Prostate gland (tissue), 2 donors: ENCODE data around the gene CMPK2. TPM values are rescaled to one million over a fixed set of nuclear protein-coding genes. Genes with fewer than 3 reads are reported as not detected.

Experiments
- DNase-seq: peaks from one replicate; pipeline ENCODE4 v3.0.0-alpha.2; 2019; ENCODE audit warnings: low spot score
- H3K27ac ChIP-seq, 2 donors: fragments of 200-600 bp; sonication (generic); 2 replicates each; pipeline ENCODE4 v1.5.1; 2017 to 2019
- H3K27me3 ChIP-seq: fragments of 200-600 bp; sonication (generic); replicated peaks from 2 replicates; pipeline ENCODE4 v1.5.1; 2019; ENCODE audit not compliant: insufficient read depth
- H3K36me3 ChIP-seq, 2 donors: fragments of 200-600 bp; sonication (generic); 1 replicate in 1 of 2; 2 replicates in 1 of 2; pipeline versions ENCODE4 v1.5.1 to v1.8.1; 2017 to 2019
- H3K4me1 ChIP-seq: fragments of 200-600 bp; sonication (generic); replicated peaks from 2 replicates; pipeline ENCODE4 v1.5.1; 2019
- H3K4me3 ChIP-seq, 2 donors: fragments of 200-600 bp; sonication (generic); 2 replicates each; pipeline ENCODE4 v1.5.1; 2017 to 2019
- H3K9me3 ChIP-seq: fragments of 200-600 bp; sonication (generic); 2 replicates; pipeline ENCODE4 v1.5.1; 2017
- POLR2A ChIP-seq: fragments of 450-650 bp; IDR thresholded peaks from one replicate; pipeline ENCODE4 v1.6.1; 2016; ENCODE audit warnings: antibody characterized with exemption, mild to moderate bottlenecking
- POLR2AphosphoS5 ChIP-seq: sonication (generic); formaldehyde crosslinking; IDR thresholded peaks from one replicate; pipeline ENCODE4 v1.6.1; 2017; ENCODE audit warnings: antibody characterized with exemption
- WGBS: methylation state at CpG from one replicate; pipeline ENCODE4 v1.1.5; 2018; 5-methylcytosine and 5-hydroxymethylcytosine counted together
- intact Hi-C: fragments of 100-400 bp; cut with DNase I; formaldehyde crosslinking; loops from one replicate; pipeline ENCODE4 v1.14.2; 2022
- total RNA-seq, 2 donors: library from RNA; depleted of rRNA; stranded (reverse); fragments of >200 nt; gene quantifications; one replicate each; pipeline ENCODE4 v1.1.0, GENCODE V29; 2016
- TF ChIP-seq, protein P1 (sequence below), 4 experiments: fragments of 200-600 bp in 2 of 4; fragments of 450-650 bp in 2 of 4; sonication (generic) in 2 of 4; IDR thresholded peaks; 1 replicate in 3 of 4; 2 replicates in 1 of 4; pipeline ENCODE4 v1.5.1; 2016 to 2019; ENCODE audit warnings: antibody characterized with exemption in 4 of 4, mild to moderate bottlenecking in 2 of 4, moderate library complexity in 2 of 4

The CMPK2 gene
- total RNA-seq, 2 donors from 2014 or later: 13.4 to 13.7 TPM

DNA sequence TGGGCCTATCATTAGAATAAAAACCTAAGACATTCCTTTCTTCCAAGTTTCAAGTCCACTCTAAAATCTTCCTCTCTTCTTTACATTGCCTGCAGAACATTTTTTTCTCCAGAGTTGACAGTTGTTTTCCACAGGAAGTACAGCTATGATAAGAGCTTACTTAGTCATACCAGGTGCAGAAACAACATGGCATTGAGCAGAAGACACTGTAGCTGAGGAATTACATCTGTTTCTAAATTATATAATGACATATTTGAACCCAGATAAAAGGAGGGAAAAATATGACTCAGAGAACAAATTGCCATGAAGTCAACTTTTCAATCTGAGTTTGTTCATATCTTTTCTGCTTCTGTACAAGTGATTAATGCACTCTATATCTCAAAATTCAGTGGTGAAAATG is 30.2 kb downstream of the CMPK2 start:
- no peak for DNase-seq
- Histone ChIP-seq H3K27me3 (no peaks in the 10 kb centered on the region), H3K4me3 (no peak overlapping the region), H3K9me3 (no peaks in the 10 kb centered on the region), H3K27ac (no peak overlapping the region), H3K4me1 (no peaks in the 10 kb centered on the region), H3K36me3 (no peaks in the 10 kb centered on the region)
- TF ChIP-seq POLR2A (no peak), POLR2AphosphoS5 (no peak)
- TF ChIP-seq, protein P1, sequence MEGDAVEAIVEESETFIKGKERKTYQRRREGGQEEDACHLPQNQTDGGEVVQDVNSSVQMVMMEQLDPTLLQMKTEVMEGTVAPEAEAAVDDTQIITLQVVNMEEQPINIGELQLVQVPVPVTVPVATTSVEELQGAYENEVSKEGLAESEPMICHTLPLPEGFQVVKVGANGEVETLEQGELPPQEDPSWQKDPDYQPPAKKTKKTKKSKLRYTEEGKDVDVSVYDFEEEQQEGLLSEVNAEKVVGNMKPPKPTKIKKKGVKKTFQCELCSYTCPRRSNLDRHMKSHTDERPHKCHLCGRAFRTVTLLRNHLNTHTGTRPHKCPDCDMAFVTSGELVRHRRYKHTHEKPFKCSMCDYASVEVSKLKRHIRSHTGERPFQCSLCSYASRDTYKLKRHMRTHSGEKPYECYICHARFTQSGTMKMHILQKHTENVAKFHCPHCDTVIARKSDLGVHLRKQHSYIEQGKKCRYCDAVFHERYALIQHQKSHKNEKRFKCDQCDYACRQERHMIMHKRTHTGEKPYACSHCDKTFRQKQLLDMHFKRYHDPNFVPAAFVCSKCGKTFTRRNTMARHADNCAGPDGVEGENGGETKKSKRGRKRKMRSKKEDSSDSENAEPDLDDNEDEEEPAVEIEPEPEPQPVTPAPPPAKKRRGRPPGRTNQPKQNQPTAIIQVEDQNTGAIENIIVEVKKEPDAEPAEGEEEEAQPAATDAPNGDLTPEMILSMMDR (IDR thresholded peaks at IDR 0.05): no peak
- intact Hi-C loops: no loop called here

DNA sequence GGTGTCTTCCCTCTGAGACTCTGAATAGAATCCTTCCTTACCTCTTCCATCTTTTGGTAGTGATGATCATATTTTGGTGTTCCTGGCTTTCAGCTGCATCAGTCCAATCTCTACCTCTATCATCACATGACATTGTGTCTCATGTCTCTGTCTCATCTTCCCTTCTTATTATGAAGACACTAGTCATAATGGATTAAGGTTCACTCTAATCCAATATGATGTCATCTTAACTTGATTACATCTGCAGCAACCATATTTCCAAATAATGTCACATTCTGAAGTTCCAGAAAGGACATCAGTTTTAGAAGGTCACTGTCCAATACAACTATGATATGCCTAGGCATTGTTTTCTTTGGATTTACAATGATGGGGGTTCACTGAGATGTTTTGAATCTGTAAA is 31.5 kb downstream of the CMPK2 start:
- no peaks in the 10 kb centered on the region for H3K4me1 ChIP-seq
- no peaks in the 10 kb centered on the region for H3K27me3 ChIP-seq
- H3K27ac ChIP-seq: no peak overlapping the region
- intact Hi-C loops: no loop called here
- no peaks in the 10 kb centered on the region for H3K36me3 ChIP-seq
- H3K9me3 ChIP-seq: no peaks in the 10 kb centered on the region
- no peak for TF ChIP-seq POLR2AphosphoS5
- H3K4me3 ChIP-seq: no peak overlapping the region
- DNase-seq: no peak

DNA sequence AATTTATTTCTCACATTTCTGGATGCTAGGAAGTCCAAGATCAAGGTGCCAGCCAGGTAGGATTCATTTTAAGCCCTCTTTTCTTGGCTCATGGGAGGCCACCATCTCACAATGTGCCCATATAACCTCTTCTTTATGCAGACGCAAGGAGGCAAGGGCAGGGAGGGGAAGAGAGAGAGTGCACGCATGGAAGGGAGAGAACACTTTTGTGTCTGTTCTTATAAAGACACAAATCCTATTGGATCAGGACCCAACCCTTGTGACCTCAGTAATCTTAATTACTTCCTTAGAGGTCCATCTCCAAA is 32.5 kb downstream of the CMPK2 start:
- no peaks in the 10 kb centered on the region for H3K4me1 ChIP-seq
- H3K27ac ChIP-seq: no peak overlapping the region
- TF ChIP-seq POLR2AphosphoS5 (no peak), POLR2A (no peak)
- TF ChIP-seq, protein P1 (IDR thresholded peaks at IDR 0.05): no peak
- intact Hi-C loops: no loop called here
- H3K36me3 ChIP-seq: no peaks in the 10 kb centered on the region
- no peaks in the 10 kb centered on the region for H3K9me3 ChIP-seq
- WGBS: 84% methylated on average over 2 of the region's 2 CpGs
- no peak for DNase-seq
- H3K4me3 ChIP-seq: no peak overlapping the region
- H3K27me3 ChIP-seq: no peaks in the 10 kb centered on the region

DNA sequence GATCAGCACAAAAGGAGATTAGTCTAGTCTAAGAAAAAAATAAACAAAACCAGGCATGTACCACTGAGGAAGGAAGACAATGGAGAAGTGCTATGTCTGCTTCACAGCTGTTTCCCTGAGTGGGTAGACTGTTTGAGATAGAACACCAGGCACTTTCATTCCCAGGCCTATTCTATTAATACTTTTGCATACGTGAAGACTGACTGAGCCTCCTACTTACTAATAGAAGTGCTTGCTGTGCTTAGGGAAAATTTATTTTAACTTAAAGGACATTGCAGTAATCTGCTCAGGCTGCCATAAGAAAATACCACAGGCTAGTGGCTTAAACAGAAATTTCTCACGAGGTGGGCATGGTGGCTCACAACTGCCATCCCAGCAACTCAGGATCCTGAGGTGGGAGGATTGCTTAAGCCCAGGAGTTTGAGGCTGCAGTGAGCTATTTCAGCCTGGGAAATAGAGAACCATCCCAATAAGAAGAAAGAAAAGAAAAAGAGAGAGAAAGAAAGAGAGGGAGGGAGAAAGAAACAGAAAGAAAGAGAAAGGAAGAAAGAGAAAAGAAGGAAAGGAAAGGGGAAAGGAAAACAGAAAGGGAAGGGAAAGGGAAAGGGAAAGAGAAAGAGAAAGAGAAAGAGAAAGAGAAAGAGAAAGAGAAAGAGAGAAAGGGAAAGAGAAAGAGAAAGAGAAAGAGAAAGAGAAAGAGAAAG is 33.0 kb downstream of the CMPK2 start:
- Histone ChIP-seq H3K4me1 (no peaks in the 10 kb centered on the region), H3K4me3 (no peak overlapping the region), H3K9me3 (no peaks in the 10 kb centered on the region), H3K36me3 (no peaks in the 10 kb centered on the region), H3K27me3 (no peaks in the 10 kb centered on the region), H3K27ac (no peak overlapping the region)
- no peak for DNase-seq
- TF ChIP-seq POLR2A: no peak
- TF ChIP-seq, protein P1 (IDR thresholded peaks at IDR 0.05): no peak
- TF ChIP-seq POLR2AphosphoS5: no peak
- WGBS: 74% methylated on average over 2 of the region's 2 CpGs
- intact Hi-C loops: no loop called here

DNA sequence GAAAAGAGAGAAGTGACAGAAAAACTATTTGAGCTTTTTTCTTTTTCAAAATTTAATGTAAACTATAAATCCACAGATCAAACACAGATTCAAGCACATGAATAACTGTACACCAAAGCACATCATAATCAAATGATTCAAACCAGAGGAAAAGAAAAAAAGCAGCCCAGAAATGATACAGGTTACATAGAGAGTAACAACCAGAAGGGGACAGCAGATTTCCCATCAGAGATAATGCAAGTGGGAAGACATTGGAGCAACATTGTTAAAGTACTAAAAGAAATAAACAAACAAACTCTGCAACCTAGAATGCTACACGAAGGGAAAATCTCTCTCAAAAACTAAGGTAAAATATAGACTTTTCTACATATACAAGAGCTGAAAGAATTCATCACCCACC is 34.5 kb downstream of the CMPK2 start:
- Histone ChIP-seq H3K9me3 (no peaks in the 10 kb centered on the region), H3K36me3 (no peaks in the 10 kb centered on the region), H3K4me3 (no peak overlapping the region), H3K27ac (no peak overlapping the region), H3K27me3 (no peaks in the 10 kb centered on the region), H3K4me1 (no peaks in the 10 kb centered on the region)
- 66% methylated on average over 1 of the region's 1 CpG for WGBS
- TF ChIP-seq, protein P1 (IDR thresholded peaks at IDR 0.05): no peak
- no peak for TF ChIP-seq POLR2AphosphoS5
- no peak for TF ChIP-seq POLR2A
- intact Hi-C loops: no loop called here
- DNase-seq: no peak

DNA sequence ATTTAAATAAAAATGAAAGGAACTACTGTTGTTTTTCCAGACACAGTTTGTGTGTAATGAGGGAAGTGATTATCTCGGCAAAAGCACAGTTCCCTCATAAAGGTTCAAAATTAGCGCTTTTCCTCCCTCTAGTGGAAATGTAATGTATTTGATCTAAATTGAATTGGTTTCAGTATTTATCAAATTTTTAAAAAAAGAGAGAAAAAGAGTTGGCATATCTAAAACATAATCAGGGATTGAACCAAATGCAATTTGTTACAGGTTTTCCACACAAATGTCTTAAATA is 37.5 kb downstream of the CMPK2 start:
- WGBS: 7% methylated on average over 2 of the region's 2 CpGs
- TF ChIP-seq, protein P1 (IDR thresholded peaks at IDR 0.05): peak in 3 of 4 experiments; percentile 35 to 53 (median 46)
- TF ChIP-seq POLR2A: no peak
- H3K9me3 ChIP-seq: no peaks in the 10 kb centered on the region
- no peaks in the 10 kb centered on the region for H3K4me1 ChIP-seq
- intact Hi-C loops: no loop called here
- DNase-seq: no peak
- H3K36me3 ChIP-seq: no peaks in the 10 kb centered on the region
- no peak overlapping the region for H3K4me3 ChIP-seq
- H3K27me3 ChIP-seq: no peaks in the 10 kb centered on the region
- H3K27ac ChIP-seq: no peak overlapping the region
